H9 (cell line): ENCODE data around the gene ERFL. TPM values are rescaled to one million over a fixed set of nuclear protein-coding genes. Genes with fewer than 3 reads are reported as not detected.

Source experiments
- DNase-seq: peaks from one replicate; pipeline ENCODE4 v3.0.0-alpha.2; 2017
- H2AFZ ChIP-seq: one replicate; pipeline ENCODE4 v1.6.1; 2013; ENCODE audit warnings: mild to moderate bottlenecking, low read length, control low read depth, moderate library complexity
- H2AK5ac ChIP-seq: 2 replicates; pipeline ENCODE4 v1.6.1; 2013; ENCODE audit warnings: low read length, control low read depth, mixed read lengths; ENCODE audit not compliant: insufficient read length
- H2BK120ac ChIP-seq: one replicate; pipeline ENCODE4 v1.6.1; 2013; ENCODE audit warnings: low read depth, mild to moderate bottlenecking, low read length, control low read depth, inconsistent platforms; ENCODE audit not compliant: poor library complexity, severe bottlenecking
- H2BK12ac ChIP-seq: 2 replicates; pipeline ENCODE4 v1.6.1; 2013; ENCODE audit warnings: low read length, control low read depth, mixed read lengths, low read depth; ENCODE audit not compliant: insufficient read length
- H2BK15ac ChIP-seq: 2 replicates; pipeline ENCODE4 v1.6.1; 2013; ENCODE audit warnings: low read depth, low read length, control low read depth
- H2BK20ac ChIP-seq: one replicate; pipeline ENCODE4 v1.6.1; 2013; ENCODE audit warnings: low read depth, mild to moderate bottlenecking, low read length, control low read depth, inconsistent platforms; ENCODE audit not compliant: poor library complexity, severe bottlenecking
- H2BK5ac ChIP-seq: 2 replicates; pipeline ENCODE4 v1.6.1; 2013; ENCODE audit warnings: low read length, control low read depth, mixed read lengths; ENCODE audit not compliant: insufficient read length
- H3K14ac ChIP-seq: 2 replicates; pipeline ENCODE4 v1.6.1; 2013; ENCODE audit warnings: low read length, control low read depth; ENCODE audit not compliant: insufficient read depth
- H3K18ac ChIP-seq: 2 replicates; pipeline ENCODE4 v1.6.1; 2013; ENCODE audit warnings: low read depth, mild to moderate bottlenecking, mixed read lengths, low read length, control low read depth; ENCODE audit not compliant: insufficient read length
- H3K23ac ChIP-seq: 2 replicates; pipeline ENCODE4 v1.6.1; 2013; ENCODE audit warnings: low read length, control low read depth, mixed read lengths, low read depth; ENCODE audit not compliant: insufficient read length
- H3K23me2 ChIP-seq: 2 replicates; pipeline ENCODE4 v1.6.1; 2013; ENCODE audit warnings: low read depth, mild to moderate bottlenecking, mixed read lengths, low read length, control low read depth; ENCODE audit not compliant: insufficient read length, poor library complexity, severe bottlenecking
- H3K27ac ChIP-seq: 2 replicates; pipeline ENCODE4 v1.5.1; 2013; ENCODE audit warnings: low read length, control low read depth, mixed read lengths, low read depth; ENCODE audit not compliant: insufficient read length
- H3K27me3 ChIP-seq: 2 replicates; pipeline ENCODE4 v1.6.1; 2013; ENCODE audit warnings: low read length, control low read depth, inconsistent platforms; ENCODE audit not compliant: insufficient read depth
- H3K4ac ChIP-seq: 2 replicates; pipeline ENCODE4 v1.6.1; 2013; ENCODE audit warnings: low read depth, mild to moderate bottlenecking, control low read depth, inconsistent platforms, low read length, moderate library complexity
- H3K4me1 ChIP-seq: 2 replicates; pipeline ENCODE4 v1.6.1; 2013; ENCODE audit warnings: low read length, control low read depth, inconsistent platforms; ENCODE audit not compliant: insufficient read depth
- H3K4me2 ChIP-seq: 2 replicates; pipeline ENCODE4 v1.6.1; 2013; ENCODE audit warnings: low read length, control low read depth, mixed read lengths; ENCODE audit not compliant: insufficient read length, insufficient read depth
- H3K56ac ChIP-seq: 2 replicates; pipeline ENCODE4 v1.6.1; 2013; ENCODE audit warnings: low read depth, mild to moderate bottlenecking, mixed read lengths, low read length, control low read depth; ENCODE audit not compliant: insufficient read length
- H3K79me1 ChIP-seq: 2 replicates; pipeline ENCODE4 v1.6.1; 2013; ENCODE audit warnings: low read depth, mild to moderate bottlenecking, moderate library complexity, low read length, control low read depth, inconsistent platforms; ENCODE audit not compliant: insufficient read depth, poor library complexity, severe bottlenecking
- H3K79me2 ChIP-seq: 2 replicates; pipeline ENCODE4 v1.6.1; 2013; ENCODE audit warnings: low read length, control low read depth, inconsistent platforms; ENCODE audit not compliant: insufficient read depth
- H3K9ac ChIP-seq: 2 replicates; pipeline ENCODE4 v1.6.1; 2013; ENCODE audit warnings: low read length, control low read depth, mixed read lengths; ENCODE audit not compliant: insufficient read length; ENCODE audit errors: extremely low read depth
- H3K9me3 ChIP-seq: one replicate; pipeline ENCODE4 v1.6.1; 2013; ENCODE audit warnings: low read depth, low read length, inconsistent platforms; ENCODE audit not compliant: control insufficient read depth
- H3T11ph ChIP-seq: one replicate; pipeline ENCODE4 v1.6.1; 2013; ENCODE audit warnings: mild to moderate bottlenecking, low read length, control low read depth, inconsistent platforms
- H4K20me1 ChIP-seq: one replicate; pipeline ENCODE4 v1.6.1; 2013; ENCODE audit not compliant: control insufficient read depth, insufficient read length, insufficient read depth
- H4K5ac ChIP-seq: 2 replicates; pipeline ENCODE4 v1.6.1; 2013; ENCODE audit warnings: low read depth, mild to moderate bottlenecking, mixed read lengths, low read length, control low read depth; ENCODE audit not compliant: insufficient read length
- H4K8ac ChIP-seq: replicated peaks from 2 replicates; pipeline ENCODE4 v1.6.1; 2013; ENCODE audit warnings: low read length, control low read depth, mixed read lengths, low read depth; ENCODE audit not compliant: insufficient read length
- H4K91ac ChIP-seq: 2 replicates; pipeline ENCODE4 v1.6.1; 2013; ENCODE audit warnings: low read depth, mild to moderate bottlenecking, moderate library complexity, mixed read lengths, low read length, control low read depth; ENCODE audit not compliant: insufficient read length
- H3K27ac Mint-ChIP-seq, 3 experiments: 2 replicates in 2 of 3; 3 replicates in 1 of 3; pipeline ENCODE4 v1.8.0; 2020 to 2021; ENCODE audit warnings: mixed read lengths in 3 of 3, mild to moderate bottlenecking in 1 of 3, moderate library complexity in 1 of 3
- H3K27me3 Mint-ChIP-seq: 2 replicates; pipeline ENCODE4 v1.8.0; 2021; ENCODE audit warnings: low read depth, mild to moderate bottlenecking, moderate library complexity, mixed read lengths
- H3K36me3 Mint-ChIP-seq, 3 experiments: 2 replicates in 2 of 3; 3 replicates in 1 of 3; pipeline ENCODE4 v1.8.0; 2020 to 2021; ENCODE audit warnings: low read depth in 3 of 3, mixed read lengths in 3 of 3; ENCODE audit not compliant: insufficient read depth in 1 of 3
- H3K4me1 Mint-ChIP-seq, 2 experiments: 2 replicates each; pipeline ENCODE4 v1.8.0; 2020; ENCODE audit warnings: mixed read lengths in 2 of 2
- H3K4me3 Mint-ChIP-seq, 2 experiments: 2 replicates in 1 of 2; 3 replicates in 1 of 2; pipeline ENCODE4 v1.8.0; 2020 to 2021; ENCODE audit warnings: mild to moderate bottlenecking in 2 of 2, mixed read lengths in 2 of 2, moderate library complexity in 1 of 2
- H3K9me3 Mint-ChIP-seq, 2 experiments: 2 replicates in 1 of 2; 3 replicates in 1 of 2; pipeline ENCODE4 v1.8.0; 2020; ENCODE audit warnings: mild to moderate bottlenecking in 2 of 2, mixed read lengths in 2 of 2, moderate library complexity in 1 of 2
- CTCF ChIP-seq: fragments of 200-600 bp; sonication (generic); conservative IDR thresholded peaks from 3 replicates; pipeline ENCODE4 v1.8.0; 2021; ENCODE audit warnings: antibody characterized with exemption, mild to moderate bottlenecking
- WGBS: extraction: QIAGEN DNeasy Blood & Tissue Kit; methylation state at CpG from one replicate; pipeline ENCODE4 v1.1.7; 2013; ENCODE audit warnings: missing lambda C conversion rate, low lambda C conversion rate, mixed read lengths; ENCODE audit not compliant: insufficient read length; ENCODE audit errors: extremely low coverage; 5-methylcytosine and 5-hydroxymethylcytosine counted together
- total RNA-seq: library from RNA; stranded (reverse); gene quantifications from 2 replicates; pipeline ENCODE4 v1.2.1, GENCODE V29; 2021

The ERFL gene
- total RNA-seq, 1 experiment from 2014 or later: 0.22 TPM

GRCh38 chr19:41901707-41902360 is 26.4 kb downstream of the ERFL start:
- Histone ChIP-seq H3T11ph (no peak overlapping the region), H4K5ac (no peak overlapping the region), H3K4me2 (no peak overlapping the region), H3K4me1 (no peaks in the 10 kb centered on the region), H4K91ac (no peak overlapping the region), H3K56ac (no peak overlapping the region), H2AFZ (no peak overlapping the region), H3K4ac (no peak overlapping the region), H3K79me1 (no peaks in the 10 kb centered on the region), H3K27ac (no peak overlapping the region), H3K14ac (no peak overlapping the region), H3K9me3 (no peaks in the 10 kb centered on the region), H3K23me2 (no peaks in the 10 kb centered on the region), H2AK5ac (no peak overlapping the region), H2BK20ac (no peak overlapping the region), H3K27me3 (no peaks in the 10 kb centered on the region), H2BK120ac (no peak overlapping the region), H3K9ac (no peak overlapping the region), H3K79me2 (no peaks in the 10 kb centered on the region), H2BK15ac (no peak overlapping the region), H4K20me1 (no peaks in the 10 kb centered on the region), H3K18ac (no peak overlapping the region), H4K8ac (no peak overlapping the region), H3K23ac (no peak overlapping the region), H2BK12ac (no peak overlapping the region), H2BK5ac (no peak overlapping the region)
- Mint-ChIP-seq H3K27me3 (no peaks in the 10 kb centered on the region), H3K9me3 (no peaks in the 10 kb centered on the region), H3K36me3 (peaks cover 19 to 70% (median 63%) of the 10 kb centered on the region in 3 experiments; a peak in 6 of 7 replicates), H3K27ac (no peak overlapping the region), H3K4me3 (no peak overlapping the region; a peak in 1 of 5 replicates), H3K4me1 (peaks cover 0 to 19% of the 10 kb centered on the region in 2 experiments; a peak in 2 of 4 replicates)
- TF ChIP-seq CTCF: no peak
- no CpG with 5 or more reads among the region's 21 CpGs for WGBS
- DNase-seq: no peak
